ENCODE data around the gene MAP2K6.

- TF ChIP-seq CTCF (IDR thresholded peaks at IDR 0.05; ENCODE audit: extremely low read depth in 1 of 2, insufficient read depth in 1 of 2, low read depth in 1 of 2, low read length in 2 of 2): no peak
- no peak for TF ChIP-seq EZH2 (IDR thresholded peaks at IDR 0.05; ENCODE audit: borderline replicate concordance, low read depth, low read length, severe bottlenecking)
- TF ChIP-seq POLR2A (IDR thresholded peaks at IDR 0.05; ENCODE audit: low read depth, low read length): no peak
- no peak for TF ChIP-seq POLR2AphosphoS5 (IDR thresholded peaks at IDR 0.05; ENCODE audit: insufficient read depth, low read depth, low read length)
- no peak for TF ChIP-seq MAX (IDR thresholded peaks at IDR 0.05; ENCODE audit: insufficient read depth, insufficient read length)
- TF ChIP-seq MYC (IDR thresholded peaks at IDR 0.05; ENCODE audit: low read depth, low read length): no peak
- TF ChIP-seq FOS (IDR thresholded peaks at IDR 0.05; ENCODE audit: borderline replicate concordance, insufficient read depth, low read length): no peak
- no peak for TF ChIP-seq GATA2 (IDR thresholded peaks at IDR 0.05; ENCODE audit: insufficient read depth, insufficient read length, low read depth, low read length)
These were observed 2.2 kb upstream of the MAP2K6 start for GRCh38 chr17:69412251-69412671.

Data from endothelial cell of umbilical vein (primary cell).